H9 (cell line): ENCODE measurements around the gene FAM83F. TPM values are rescaled to one million over a fixed set of nuclear protein-coding genes. Genes with fewer than 3 reads are reported as not detected.

Source experiments
- DNase-seq: peaks from one replicate; pipeline ENCODE4 v3.0.0-alpha.2; 2017
- H2AFZ ChIP-seq: one replicate; pipeline ENCODE4 v1.6.1; 2013; ENCODE audit warnings: mild to moderate bottlenecking, low read length, control low read depth, moderate library complexity
- H2AK5ac ChIP-seq: 2 replicates; pipeline ENCODE4 v1.6.1; 2013; ENCODE audit warnings: low read length, control low read depth, mixed read lengths; ENCODE audit not compliant: insufficient read length
- H2BK120ac ChIP-seq: one replicate; pipeline ENCODE4 v1.6.1; 2013; ENCODE audit warnings: low read depth, mild to moderate bottlenecking, low read length, control low read depth, inconsistent platforms; ENCODE audit not compliant: poor library complexity, severe bottlenecking
- H2BK12ac ChIP-seq: 2 replicates; pipeline ENCODE4 v1.6.1; 2013; ENCODE audit warnings: low read length, control low read depth, mixed read lengths, low read depth; ENCODE audit not compliant: insufficient read length
- H2BK15ac ChIP-seq: 2 replicates; pipeline ENCODE4 v1.6.1; 2013; ENCODE audit warnings: low read depth, low read length, control low read depth
- H2BK20ac ChIP-seq: one replicate; pipeline ENCODE4 v1.6.1; 2013; ENCODE audit warnings: low read depth, mild to moderate bottlenecking, low read length, control low read depth, inconsistent platforms; ENCODE audit not compliant: poor library complexity, severe bottlenecking
- H2BK5ac ChIP-seq: 2 replicates; pipeline ENCODE4 v1.6.1; 2013; ENCODE audit warnings: low read length, control low read depth, mixed read lengths; ENCODE audit not compliant: insufficient read length
- H3K14ac ChIP-seq: 2 replicates; pipeline ENCODE4 v1.6.1; 2013; ENCODE audit warnings: low read length, control low read depth; ENCODE audit not compliant: insufficient read depth
- H3K18ac ChIP-seq: 2 replicates; pipeline ENCODE4 v1.6.1; 2013; ENCODE audit warnings: low read depth, mild to moderate bottlenecking, mixed read lengths, low read length, control low read depth; ENCODE audit not compliant: insufficient read length
- H3K23ac ChIP-seq: 2 replicates; pipeline ENCODE4 v1.6.1; 2013; ENCODE audit warnings: low read length, control low read depth, mixed read lengths, low read depth; ENCODE audit not compliant: insufficient read length
- H3K23me2 ChIP-seq: 2 replicates; pipeline ENCODE4 v1.6.1; 2013; ENCODE audit warnings: low read depth, mild to moderate bottlenecking, mixed read lengths, low read length, control low read depth; ENCODE audit not compliant: insufficient read length, poor library complexity, severe bottlenecking
- H3K27ac ChIP-seq: 2 replicates; pipeline ENCODE4 v1.5.1; 2013; ENCODE audit warnings: low read length, control low read depth, mixed read lengths, low read depth; ENCODE audit not compliant: insufficient read length
- H3K27me3 ChIP-seq: 2 replicates; pipeline ENCODE4 v1.6.1; 2013; ENCODE audit warnings: low read length, control low read depth, inconsistent platforms; ENCODE audit not compliant: insufficient read depth
- H3K4ac ChIP-seq: 2 replicates; pipeline ENCODE4 v1.6.1; 2013; ENCODE audit warnings: low read depth, mild to moderate bottlenecking, control low read depth, inconsistent platforms, low read length, moderate library complexity
- H3K4me1 ChIP-seq: 2 replicates; pipeline ENCODE4 v1.6.1; 2013; ENCODE audit warnings: low read length, control low read depth, inconsistent platforms; ENCODE audit not compliant: insufficient read depth
- H3K4me2 ChIP-seq: 2 replicates; pipeline ENCODE4 v1.6.1; 2013; ENCODE audit warnings: low read length, control low read depth, mixed read lengths; ENCODE audit not compliant: insufficient read length, insufficient read depth
- H3K56ac ChIP-seq: 2 replicates; pipeline ENCODE4 v1.6.1; 2013; ENCODE audit warnings: low read depth, mild to moderate bottlenecking, mixed read lengths, low read length, control low read depth; ENCODE audit not compliant: insufficient read length
- H3K79me1 ChIP-seq: 2 replicates; pipeline ENCODE4 v1.6.1; 2013; ENCODE audit warnings: low read depth, mild to moderate bottlenecking, moderate library complexity, low read length, control low read depth, inconsistent platforms; ENCODE audit not compliant: insufficient read depth, poor library complexity, severe bottlenecking
- H3K79me2 ChIP-seq: 2 replicates; pipeline ENCODE4 v1.6.1; 2013; ENCODE audit warnings: low read length, control low read depth, inconsistent platforms; ENCODE audit not compliant: insufficient read depth
- H3K9ac ChIP-seq: 2 replicates; pipeline ENCODE4 v1.6.1; 2013; ENCODE audit warnings: low read length, control low read depth, mixed read lengths; ENCODE audit not compliant: insufficient read length; ENCODE audit errors: extremely low read depth
- H3K9me3 ChIP-seq: one replicate; pipeline ENCODE4 v1.6.1; 2013; ENCODE audit warnings: low read depth, low read length, inconsistent platforms; ENCODE audit not compliant: control insufficient read depth
- H3T11ph ChIP-seq: one replicate; pipeline ENCODE4 v1.6.1; 2013; ENCODE audit warnings: mild to moderate bottlenecking, low read length, control low read depth, inconsistent platforms
- H4K20me1 ChIP-seq: one replicate; pipeline ENCODE4 v1.6.1; 2013; ENCODE audit not compliant: control insufficient read depth, insufficient read length, insufficient read depth
- H4K5ac ChIP-seq: 2 replicates; pipeline ENCODE4 v1.6.1; 2013; ENCODE audit warnings: low read depth, mild to moderate bottlenecking, mixed read lengths, low read length, control low read depth; ENCODE audit not compliant: insufficient read length
- H4K8ac ChIP-seq: replicated peaks from 2 replicates; pipeline ENCODE4 v1.6.1; 2013; ENCODE audit warnings: low read length, control low read depth, mixed read lengths, low read depth; ENCODE audit not compliant: insufficient read length
- H4K91ac ChIP-seq: 2 replicates; pipeline ENCODE4 v1.6.1; 2013; ENCODE audit warnings: low read depth, mild to moderate bottlenecking, moderate library complexity, mixed read lengths, low read length, control low read depth; ENCODE audit not compliant: insufficient read length
- H3K27ac Mint-ChIP-seq, 3 experiments: 2 replicates in 2 of 3; 3 replicates in 1 of 3; pipeline ENCODE4 v1.8.0; 2020 to 2021; ENCODE audit warnings: mixed read lengths in 3 of 3, mild to moderate bottlenecking in 1 of 3, moderate library complexity in 1 of 3
- H3K27me3 Mint-ChIP-seq: 2 replicates; pipeline ENCODE4 v1.8.0; 2021; ENCODE audit warnings: low read depth, mild to moderate bottlenecking, moderate library complexity, mixed read lengths
- H3K36me3 Mint-ChIP-seq, 3 experiments: 2 replicates in 2 of 3; 3 replicates in 1 of 3; pipeline ENCODE4 v1.8.0; 2020 to 2021; ENCODE audit warnings: low read depth in 3 of 3, mixed read lengths in 3 of 3; ENCODE audit not compliant: insufficient read depth in 1 of 3
- H3K4me1 Mint-ChIP-seq, 2 experiments: 2 replicates each; pipeline ENCODE4 v1.8.0; 2020; ENCODE audit warnings: mixed read lengths in 2 of 2
- H3K4me3 Mint-ChIP-seq, 2 experiments: 2 replicates in 1 of 2; 3 replicates in 1 of 2; pipeline ENCODE4 v1.8.0; 2020 to 2021; ENCODE audit warnings: mild to moderate bottlenecking in 2 of 2, mixed read lengths in 2 of 2, moderate library complexity in 1 of 2
- H3K9me3 Mint-ChIP-seq, 2 experiments: 2 replicates in 1 of 2; 3 replicates in 1 of 2; pipeline ENCODE4 v1.8.0; 2020; ENCODE audit warnings: mild to moderate bottlenecking in 2 of 2, mixed read lengths in 2 of 2, moderate library complexity in 1 of 2
- CTCF ChIP-seq: fragments of 200-600 bp; sonication (generic); conservative IDR thresholded peaks from 3 replicates; pipeline ENCODE4 v1.8.0; 2021; ENCODE audit warnings: antibody characterized with exemption, mild to moderate bottlenecking
- WGBS: extraction: QIAGEN DNeasy Blood & Tissue Kit; methylation state at CpG from one replicate; pipeline ENCODE4 v1.1.7; 2013; ENCODE audit warnings: missing lambda C conversion rate, low lambda C conversion rate, mixed read lengths; ENCODE audit not compliant: insufficient read length; ENCODE audit errors: extremely low coverage; 5-methylcytosine and 5-hydroxymethylcytosine counted together
- total RNA-seq: library from RNA; stranded (reverse); gene quantifications from 2 replicates; pipeline ENCODE4 v1.2.1, GENCODE V29; 2021

FAM83F gene
- total RNA-seq, 1 experiment from 2014 or later = 17.4 TPM

- Mint-ChIP-seq H3K36me3 (no peaks in the 10 kb centered on the region; a peak in 1 of 7 replicates), H3K9me3 (no peaks in the 10 kb centered on the region), H3K4me3 (no peak overlapping the region), H3K4me1 (peaks cover 38 to 39% of the 10 kb centered on the region in 2 experiments), H3K27ac (no peak overlapping the region), H3K27me3 (no peaks in the 10 kb centered on the region)
- Histone ChIP-seq H3T11ph (no peak overlapping the region), H2BK5ac (no peak overlapping the region), H3K27ac (no peak overlapping the region), H3K4me1 (peaks cover 8% of the 10 kb centered on the region), H3K23me2 (no peaks in the 10 kb centered on the region), H3K79me2 (0 out of 2 replicates have a peak, but pooled peaks cover 2% of the 10 kb centered on the region), H3K14ac (no peak overlapping the region), H3K27me3 (no peaks in the 10 kb centered on the region), H3K23ac (no peak overlapping the region), H3K79me1 (peaks cover 2% of the 10 kb centered on the region), H2BK15ac (no peak overlapping the region), H3K56ac (no peak overlapping the region), H2AK5ac (no peak overlapping the region), H4K20me1 (no peaks in the 10 kb centered on the region), H4K91ac (no peak overlapping the region), H4K8ac (no peak overlapping the region), H2BK12ac (no peak overlapping the region), H3K9ac (no peak overlapping the region), H3K9me3 (no peaks in the 10 kb centered on the region), H2BK20ac (no peak overlapping the region), H3K4ac (no peak overlapping the region), H3K4me2 (no peak overlapping the region), H3K18ac (no peak overlapping the region), H2BK120ac (no peak overlapping the region), H4K5ac (no peak overlapping the region), H2AFZ (no peak overlapping the region)
- TF ChIP-seq CTCF = no peak
- WGBS = no CpG with 5 or more reads among the region's 1 CpG
- no peak for DNase-seq
These were observed 58.7 kb downstream of the FAM83F start for GRCh38 chr22:40053460-40053859.
